ENCODE data around the gene ABL2. TPM values are rescaled to one million over a fixed set of nuclear protein-coding genes. Genes with fewer than 3 reads are reported as not detected.
A peak's percentile ranks its signal among the peaks of the same experiment; 100 is the strongest.

Gene ABL2
- total RNA-seq, 1 experiment from 2014 or later, result 18.3 TPM

GRCh38 chr1:179251675-179252074, 22.2 kb upstream of the ABL2 start:
- Mint-ChIP-seq H3K4me3 (no peak overlapping the region), H3K27ac (no peak overlapping the region), H3K27me3 (ENCODE audit: low read depth) (no peaks in the 10 kb centered on the region), H3K36me3 (no peaks in the 10 kb centered on the region), H3K9me3 (no peaks in the 10 kb centered on the region), H3K4me1 (no peaks in the 10 kb centered on the region)
- CTCF ChIA-PET, result interaction anchor here (0.6 to 2.1 kb wide), 9 partner anchors 51 to 563 kb away, joined by 3 to 14 read pairs (median 4); partner anchors contain the start of gene AXDND1
- POLR2A ChIA-PET, result interaction anchor here (1.0 kb wide), 1 partner anchor 9 kb away, joined by 3 read pairs; no protein-coding TSS in a partner anchor
- DNase-seq (ENCODE audit: low spot score) (no peak), ATAC-seq (peak; percentile 50; the same call in 1 of the 2 replicates)
- no peak for TF ChIP-seq ELF4 (CRISPR knock-in tag; IDR thresholded peaks at IDR 0.05; ENCODE audit: low read depth)
- TF ChIP-seq ZMAT4 (CRISPR knock-in tag; IDR thresholded peaks at IDR 0.05), result no peak
- no peak for TF ChIP-seq JUN (CRISPR knock-in tag; IDR thresholded peaks at IDR 0.05)
- no peak for TF ChIP-seq CREB1 (CRISPR knock-in tag; IDR thresholded peaks at IDR 0.05)
- no peak for TF ChIP-seq NR2C2 (CRISPR knock-in tag; IDR thresholded peaks at IDR 0.05)
- no peak for TF ChIP-seq USF2 (CRISPR knock-in tag; IDR thresholded peaks at IDR 0.05)
- TF ChIP-seq EMX1 (CRISPR knock-in tag; IDR thresholded peaks at IDR 0.05), result no peak
- no peak for TF ChIP-seq FOXK1 (CRISPR knock-in tag; IDR thresholded peaks at IDR 0.05)
- TF ChIP-seq NFE2L1 (CRISPR knock-in tag; IDR thresholded peaks at IDR 0.05), result no peak
- TF ChIP-seq SP1 (CRISPR knock-in tag; conservative IDR thresholded peaks at IDR 0.05), result no peak
- no peak for TF ChIP-seq RELA (CRISPR knock-in tag; IDR thresholded peaks at IDR 0.05; ENCODE audit: borderline replicate concordance)
- TF ChIP-seq PREB (CRISPR knock-in tag; IDR thresholded peaks at IDR 0.05; ENCODE audit: borderline replicate concordance), result no peak
- no peak for TF ChIP-seq IRF2 (CRISPR knock-in tag; IDR thresholded peaks at IDR 0.05; ENCODE audit: borderline replicate concordance, low read depth)
- TF ChIP-seq ESRRA (CRISPR knock-in tag; IDR thresholded peaks at IDR 0.05; ENCODE audit: borderline replicate concordance), result no peak
- no peak for TF ChIP-seq MAX (CRISPR knock-in tag; IDR thresholded peaks at IDR 0.05)

GRCh38 chr1:179247923-179248322, 18.4 kb upstream of the ABL2 start:
- Mint-ChIP-seq H3K4me1 (no peaks in the 10 kb centered on the region), H3K27me3 (ENCODE audit: low read depth) (no peaks in the 10 kb centered on the region), H3K27ac (no peak overlapping the region), H3K9me3 (no peaks in the 10 kb centered on the region), H3K36me3 (no peaks in the 10 kb centered on the region), H3K4me3 (no peak overlapping the region)
- ChIA-PET CTCF (no interaction called here), POLR2A (interaction anchor here (0.7 kb wide), 1 partner anchor 46 kb away, joined by 3 read pairs; the partner anchor contains the start of gene SOAT1)
- ATAC-seq, result no peak
- no peak for DNase-seq (ENCODE audit: low spot score)
- TF ChIP-seq FOXP4 (CRISPR knock-in tag; IDR thresholded peaks at IDR 0.05) (no peak), ELF4 (CRISPR knock-in tag; IDR thresholded peaks at IDR 0.05; ENCODE audit: low read depth) (no peak), ZNF423 (CRISPR knock-in tag; IDR thresholded peaks at IDR 0.05) (no peak), ETV6 (CRISPR knock-in tag; IDR thresholded peaks at IDR 0.05) (no peak), MAX (CRISPR knock-in tag; IDR thresholded peaks at IDR 0.05) (no peak), MXD4 (CRISPR knock-in tag; IDR thresholded peaks at IDR 0.05; ENCODE audit: borderline replicate concordance) (no peak), HMGXB4 (CRISPR knock-in tag; IDR thresholded peaks at IDR 0.05) (no peak), ZNF396 (CRISPR knock-in tag; IDR thresholded peaks at IDR 0.05; ENCODE audit: borderline replicate concordance) (no peak), CBFB (CRISPR knock-in tag; IDR thresholded peaks at IDR 0.05; ENCODE audit: low read depth) (no peak), ZNF219 (CRISPR knock-in tag; IDR thresholded peaks at IDR 0.05; ENCODE audit: borderline replicate concordance) (no peak), USF1 (CRISPR knock-in tag; IDR thresholded peaks at IDR 0.05) (no peak), MYBL2 (CRISPR knock-in tag; IDR thresholded peaks at IDR 0.05) (no peak), JUN (CRISPR knock-in tag; IDR thresholded peaks at IDR 0.05) (no peak), ZBTB43 (CRISPR knock-in tag; IDR thresholded peaks at IDR 0.05) (no peak), ZNF671 (CRISPR knock-in tag; IDR thresholded peaks at IDR 0.05) (no peak), ZNF416 (CRISPR knock-in tag; IDR thresholded peaks at IDR 0.05) (no peak)

Data from WTC11 (cell line).